Panc1 (cell line): Measurements from ENCODE around the gene OTUD4. TPM values are rescaled to one million over a fixed set of nuclear protein-coding genes. Genes with fewer than 3 reads are reported as not detected.

Experiments
- ATAC-seq: fragments of 200-7000 bp; cut with Tn5 transposase; 2 replicates; pipeline ENCODE4 v1.9.1; 2020; ENCODE audit warnings: mild to moderate bottlenecking, moderate library complexity
- BruUV-seq: library from RNA; stranded (reverse); fragments of 400-500 nt; replicated peaks from 2 replicates; lab custom pipeline; 2021; lab: Mats Ljungman, UMichigan
- CTCF ChIA-PET: fragments of 300-600 bp; sonication (Branson Sonifier 250); formaldehyde crosslinking; loops from one replicate; lab custom pipeline; 2022; ENCODE audit warnings: antibody characterized with exemption; lab: Charles Lee
- POLR2A ChIA-PET: fragments of 300-600 bp; sonication (Branson Sonifier 250); formaldehyde crosslinking; loops from one replicate; lab custom pipeline; 2022; ENCODE audit warnings: antibody characterized with exemption; lab: Charles Lee
- DNase-seq: peaks from one replicate; pipeline ENCODE4 v3.0.0-alpha.2; 2010; ENCODE audit warnings: low read depth, low spot score
- H3K27ac ChIP-seq: 2 replicates; pipeline ENCODE4 v1.5.1; 2011; ENCODE audit warnings: mild to moderate bottlenecking, low read length, inconsistent platforms
- H3K27me3 ChIP-seq: fragments of 200-500 bp; sonication (Bioruptor generic); 2 replicates; pipeline ENCODE4 v1.6.0; 2014; ENCODE audit warnings: low read length, inconsistent platforms; ENCODE audit not compliant: control insufficient read depth, insufficient read depth
- H3K36me3 ChIP-seq: fragments of 200-500 bp; sonication (Bioruptor generic); 2 replicates; pipeline ENCODE4 v1.5.1; 2014; ENCODE audit warnings: inconsistent platforms, mild to moderate bottlenecking, low read length, moderate library complexity; ENCODE audit not compliant: control insufficient read depth, insufficient read depth
- H3K4me1 ChIP-seq: 2 replicates; pipeline ENCODE4 v1.5.1; 2011; ENCODE audit warnings: inconsistent platforms, mild to moderate bottlenecking, low read length, moderate library complexity; ENCODE audit not compliant: control insufficient read depth, insufficient read depth
- H3K4me3 ChIP-seq, 2 experiments: 2 replicates each; pipeline ENCODE4 v1.5.1; 2011 to 2012; ENCODE audit warnings: low read depth in 2 of 2, low read length in 2 of 2, mild to moderate bottlenecking in 2 of 2, inconsistent platforms in 1 of 2, moderate library complexity in 1 of 2
- H3K9me3 ChIP-seq: fragments of 200-500 bp; sonication (Bioruptor generic); 2 replicates; pipeline ENCODE4 v1.5.1; 2014; ENCODE audit warnings: low read depth, mild to moderate bottlenecking, inconsistent platforms, low read length, moderate library complexity; ENCODE audit not compliant: control insufficient read depth, insufficient read depth
- POLR2AphosphoS5 ChIP-seq: IDR thresholded peaks from 2 replicates; pipeline ENCODE4 v1.6.1; 2012; ENCODE audit warnings: mild to moderate bottlenecking, low read depth, low read length, moderate library complexity
- SIN3A ChIP-seq: IDR thresholded peaks from 2 replicates; pipeline ENCODE4 v1.6.1; 2012; ENCODE audit warnings: low read depth, mild to moderate bottlenecking, low read length, moderate library complexity, borderline replicate concordance; ENCODE audit not compliant: insufficient read depth
- TCF7L2 ChIP-seq: IDR thresholded peaks from 2 replicates; pipeline ENCODE4 v1.6.1; 2011; ENCODE audit warnings: mild to moderate bottlenecking, low read depth, low read length, inconsistent platforms
- in situ Hi-C: cut with HindIII; loops from 2 replicates; pipeline ENCODE4 v1.10.0; 2016; ENCODE audit warnings: low sequenced_read_pairs, low pct_unique_long_range_greater_than_20kb
- intact Hi-C: fragments of 100-400 bp; cut with micrococcal nuclease; formaldehyde crosslinking; loops from one replicate; pipeline ENCODE4 v1.10.0; 2022; ENCODE audit not compliant: unreplicated experiment
- total RNA-seq: library from RNA; stranded (reverse); gene quantifications from one replicate; pipeline ENCODE4 v1.2.1, GENCODE V29; 2021; ENCODE audit not compliant: unreplicated experiment
- TF ChIP-seq, protein P1 (sequence below), 2 experiments: IDR thresholded peaks; 2 replicates each; pipeline ENCODE4 v1.6.1; 2011 to 2012; ENCODE audit warnings: low read depth in 2 of 2, control low read depth in 1 of 2, low read length in 1 of 2, mild to moderate bottlenecking in 1 of 2, moderate library complexity in 1 of 2; ENCODE audit not compliant: insufficient read depth in 1 of 2
- TF ChIP-seq, protein P2 (sequence below): fragments of 450-650 bp; IDR thresholded peaks from 2 replicates; pipeline ENCODE4 v1.5.1; 2017; ENCODE audit warnings: mild to moderate bottlenecking

Gene OTUD4
- total RNA-seq, 1 experiment from 2014 or later: 31.5 TPM

DNA sequence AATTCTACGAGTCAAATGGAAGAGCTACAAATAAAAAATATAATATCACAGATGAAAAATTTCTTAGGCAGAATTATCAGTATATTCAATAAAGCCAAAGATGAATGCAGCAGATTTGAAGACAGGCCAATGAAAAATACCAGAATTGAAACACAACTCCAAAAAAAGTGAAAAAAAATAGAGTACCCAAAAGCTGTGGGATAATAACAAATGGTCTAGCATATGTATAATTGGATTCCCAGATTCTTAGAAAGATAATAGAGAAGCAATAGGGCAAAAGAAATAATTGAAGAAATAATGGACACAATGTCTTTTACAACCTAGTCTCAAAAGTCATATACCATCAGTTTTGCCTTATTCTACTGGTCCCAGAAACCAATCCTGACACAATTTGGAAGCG, 86.8 kb downstream of the OTUD4 start:
- Histone ChIP-seq H3K4me3 (no peak overlapping the region), H3K9me3 (no peaks in the 10 kb centered on the region), H3K36me3 (peaks cover 13% of the 10 kb centered on the region), H3K4me1 (peaks cover 5% of the 10 kb centered on the region; the same call in 1 of the 2 replicates), H3K27me3 (no peaks in the 10 kb centered on the region), H3K27ac (no peak overlapping the region)
- ChIA-PET CTCF (no interaction called here), POLR2A (interaction anchor here (0.7 kb wide), 1 partner anchor 11 kb away, joined by 4 read pairs; no protein-coding TSS in a partner anchor)
- in situ Hi-C loops: no loop called here
- intact Hi-C loops: no loop called here
- ATAC-seq: no peak
- no peak for DNase-seq
- TF ChIP-seq POLR2AphosphoS5 (no peak), TCF7L2 (no peak), SIN3A (no peak)
- TF ChIP-seq, protein P1, sequence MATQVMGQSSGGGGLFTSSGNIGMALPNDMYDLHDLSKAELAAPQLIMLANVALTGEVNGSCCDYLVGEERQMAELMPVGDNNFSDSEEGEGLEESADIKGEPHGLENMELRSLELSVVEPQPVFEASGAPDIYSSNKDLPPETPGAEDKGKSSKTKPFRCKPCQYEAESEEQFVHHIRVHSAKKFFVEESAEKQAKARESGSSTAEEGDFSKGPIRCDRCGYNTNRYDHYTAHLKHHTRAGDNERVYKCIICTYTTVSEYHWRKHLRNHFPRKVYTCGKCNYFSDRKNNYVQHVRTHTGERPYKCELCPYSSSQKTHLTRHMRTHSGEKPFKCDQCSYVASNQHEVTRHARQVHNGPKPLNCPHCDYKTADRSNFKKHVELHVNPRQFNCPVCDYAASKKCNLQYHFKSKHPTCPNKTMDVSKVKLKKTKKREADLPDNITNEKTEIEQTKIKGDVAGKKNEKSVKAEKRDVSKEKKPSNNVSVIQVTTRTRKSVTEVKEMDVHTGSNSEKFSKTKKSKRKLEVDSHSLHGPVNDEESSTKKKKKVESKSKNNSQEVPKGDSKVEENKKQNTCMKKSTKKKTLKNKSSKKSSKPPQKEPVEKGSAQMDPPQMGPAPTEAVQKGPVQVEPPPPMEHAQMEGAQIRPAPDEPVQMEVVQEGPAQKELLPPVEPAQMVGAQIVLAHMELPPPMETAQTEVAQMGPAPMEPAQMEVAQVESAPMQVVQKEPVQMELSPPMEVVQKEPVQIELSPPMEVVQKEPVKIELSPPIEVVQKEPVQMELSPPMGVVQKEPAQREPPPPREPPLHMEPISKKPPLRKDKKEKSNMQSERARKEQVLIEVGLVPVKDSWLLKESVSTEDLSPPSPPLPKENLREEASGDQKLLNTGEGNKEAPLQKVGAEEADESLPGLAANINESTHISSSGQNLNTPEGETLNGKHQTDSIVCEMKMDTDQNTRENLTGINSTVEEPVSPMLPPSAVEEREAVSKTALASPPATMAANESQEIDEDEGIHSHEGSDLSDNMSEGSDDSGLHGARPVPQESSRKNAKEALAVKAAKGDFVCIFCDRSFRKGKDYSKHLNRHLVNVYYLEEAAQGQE (IDR thresholded peaks at IDR 0.05; ENCODE audit: insufficient read depth in 1 of 2, low read depth in 2 of 2, low read length in 1 of 2): no peak
- TF ChIP-seq, protein P2, sequence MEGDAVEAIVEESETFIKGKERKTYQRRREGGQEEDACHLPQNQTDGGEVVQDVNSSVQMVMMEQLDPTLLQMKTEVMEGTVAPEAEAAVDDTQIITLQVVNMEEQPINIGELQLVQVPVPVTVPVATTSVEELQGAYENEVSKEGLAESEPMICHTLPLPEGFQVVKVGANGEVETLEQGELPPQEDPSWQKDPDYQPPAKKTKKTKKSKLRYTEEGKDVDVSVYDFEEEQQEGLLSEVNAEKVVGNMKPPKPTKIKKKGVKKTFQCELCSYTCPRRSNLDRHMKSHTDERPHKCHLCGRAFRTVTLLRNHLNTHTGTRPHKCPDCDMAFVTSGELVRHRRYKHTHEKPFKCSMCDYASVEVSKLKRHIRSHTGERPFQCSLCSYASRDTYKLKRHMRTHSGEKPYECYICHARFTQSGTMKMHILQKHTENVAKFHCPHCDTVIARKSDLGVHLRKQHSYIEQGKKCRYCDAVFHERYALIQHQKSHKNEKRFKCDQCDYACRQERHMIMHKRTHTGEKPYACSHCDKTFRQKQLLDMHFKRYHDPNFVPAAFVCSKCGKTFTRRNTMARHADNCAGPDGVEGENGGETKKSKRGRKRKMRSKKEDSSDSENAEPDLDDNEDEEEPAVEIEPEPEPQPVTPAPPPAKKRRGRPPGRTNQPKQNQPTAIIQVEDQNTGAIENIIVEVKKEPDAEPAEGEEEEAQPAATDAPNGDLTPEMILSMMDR: no peak
- no TSS peak for BruUV-seq

DNA sequence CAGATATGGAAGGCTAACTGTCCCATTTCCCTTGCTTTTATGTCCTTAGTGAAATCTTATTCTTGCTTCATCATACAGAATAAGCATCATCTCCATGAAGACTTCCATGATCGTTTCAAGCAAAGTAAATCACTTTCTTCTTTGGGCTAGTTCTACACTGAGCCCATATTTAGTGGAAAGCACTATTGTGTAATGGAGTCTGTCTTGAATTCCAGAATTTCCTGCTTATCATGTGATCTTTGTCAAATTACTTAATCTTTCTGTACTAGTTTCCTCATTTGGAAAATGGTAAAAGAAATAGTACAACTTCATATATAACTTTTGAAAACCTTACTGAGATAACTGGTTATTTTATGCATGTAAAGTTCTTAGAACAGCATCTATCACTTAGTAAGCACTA, 90.0 kb downstream of the OTUD4 start:
- DNase-seq (no peak), ATAC-seq (no peak)
- Histone ChIP-seq H3K9me3 (no peaks in the 10 kb centered on the region), H3K4me3 (no peak overlapping the region), H3K4me1 (no peaks in the 10 kb centered on the region), H3K36me3 (peaks cover 7% of the 10 kb centered on the region; the same call in 1 of the 2 replicates), H3K27me3 (no peaks in the 10 kb centered on the region), H3K27ac (no peak overlapping the region)
- POLR2A ChIA-PET: no interaction called here
- intact Hi-C loops: no loop called here
- CTCF ChIA-PET: no interaction called here
- no TSS peak for BruUV-seq
- in situ Hi-C loops: no loop called here
- TF ChIP-seq SIN3A (no peak), TCF7L2 (no peak), POLR2AphosphoS5 (no peak)
- TF ChIP-seq, protein P2: no peak
- TF ChIP-seq, protein P1 (IDR thresholded peaks at IDR 0.05; ENCODE audit: insufficient read depth in 1 of 2, low read depth in 2 of 2, low read length in 1 of 2): no peak
